HG02588 (cell line): Measurements from ENCODE around the gene ZNF594.
"Not testable (repeated sequence)": the region's sequence is repeated elsewhere in the genome, so short reads cannot be mapped to it uniquely, and the experiment has no call there.

ENCODE experiments used
- ATAC-seq: cut with Tn5 transposase; IDR thresholded peaks from one replicate; pipeline ENCODE4 v1.9.1; 2021; ENCODE audit warnings: mild to moderate bottlenecking, moderate library complexity; ENCODE audit not compliant: unreplicated experiment

ZNF594 gene

GRCh38 chr17:5203178-5203907, 11.7 kb upstream of the ZNF594 start:
- ATAC-seq: no peak

GRCh38 chr17:5201011-5201410, 9.3 kb upstream of the ZNF594 start:
- no peak for ATAC-seq

- ATAC-seq: no peak
These were observed 8.7 kb upstream of the ZNF594 start for GRCh38 chr17:5200360-5200759.

- no peak for ATAC-seq
These were observed 6.8 kb upstream of the ZNF594 start for GRCh38 chr17:5198472-5198871.

- no peak for ATAC-seq
These were observed 2.7 kb upstream of the ZNF594 start for GRCh38 chr17:5194346-5194745.

- no peak for ATAC-seq
These were observed 7.4 kb downstream of the ZNF594 start for GRCh38 chr17:5184288-5184687.

GRCh38 chr17:5183410-5183793, 8.3 kb downstream of the ZNF594 start:
- no peak for ATAC-seq

DNA sequence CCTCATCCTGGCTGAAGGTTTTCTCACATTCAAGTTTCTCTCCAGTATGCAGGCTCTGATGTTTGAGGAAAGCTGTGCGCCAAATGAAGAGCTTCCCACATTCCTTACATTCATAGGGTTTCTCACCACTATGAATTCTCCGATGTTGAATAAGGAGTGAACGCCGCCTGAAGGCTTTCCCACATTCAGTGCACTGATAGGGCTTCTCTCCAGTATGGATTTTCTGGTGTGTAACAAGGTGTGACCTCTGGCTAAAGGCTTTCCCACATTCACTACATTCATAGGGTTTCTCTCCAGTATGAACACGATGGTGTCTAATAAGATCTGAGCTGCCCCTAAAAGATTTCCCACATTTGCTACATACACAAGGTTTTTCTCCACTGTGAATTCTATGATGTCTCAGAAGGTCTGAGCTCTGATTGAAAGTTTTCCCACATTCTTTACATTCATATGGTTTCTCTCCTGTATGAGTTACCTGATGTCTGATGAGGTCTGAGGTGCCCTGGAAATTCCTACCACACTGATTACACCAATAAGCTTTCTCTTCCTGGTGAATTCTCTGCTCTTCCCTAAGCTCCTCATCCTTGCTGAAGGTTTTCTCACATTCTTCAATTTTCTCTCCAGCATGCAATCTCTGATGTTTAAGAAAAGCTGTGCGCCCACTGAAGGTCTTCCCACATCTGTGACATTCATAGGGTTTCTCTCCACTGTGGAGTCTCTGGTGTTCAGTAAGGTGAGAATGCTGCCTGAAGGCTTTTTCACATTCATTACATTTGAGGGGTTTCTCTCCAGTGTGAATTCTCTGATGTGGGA, 8.9 kb downstream of the ZNF594 start:
- ATAC-seq: no peak

DNA sequence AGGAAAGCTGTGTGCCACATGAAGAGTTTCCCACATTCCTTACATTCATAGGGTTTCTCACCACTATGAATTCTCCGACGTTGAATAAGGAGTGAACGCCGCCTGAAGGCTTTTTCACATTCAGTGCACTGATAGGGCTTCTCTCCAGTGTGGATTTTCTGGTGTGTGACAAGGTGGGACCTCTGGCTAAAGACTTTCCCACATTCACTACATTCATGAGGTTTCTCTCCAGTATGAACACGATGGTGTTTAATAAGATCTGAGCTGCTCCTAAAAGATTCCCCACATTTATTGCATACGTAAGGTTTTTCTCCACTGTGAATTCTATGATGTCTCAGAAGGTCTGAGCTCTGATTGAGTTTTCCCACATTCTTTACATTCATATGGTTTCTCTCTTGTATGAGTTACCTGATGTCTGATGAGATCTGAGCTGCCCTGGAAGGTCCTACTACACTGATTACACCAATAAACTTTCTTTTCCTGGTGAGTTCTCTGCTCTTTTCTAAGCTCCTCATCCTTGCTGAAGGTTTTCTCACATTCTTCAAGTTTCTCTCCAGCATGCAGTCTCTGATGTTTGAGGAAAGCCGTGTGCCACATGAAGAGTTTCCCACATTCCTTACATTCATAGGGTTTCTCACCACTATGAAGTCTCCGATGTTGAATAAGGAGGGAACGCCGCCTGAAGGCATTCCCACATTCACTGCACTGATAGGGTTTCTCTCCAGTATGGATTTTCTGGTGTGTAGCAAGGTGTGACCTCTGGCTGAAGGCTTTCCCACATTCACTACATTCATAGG, 10.0 kb downstream of the ZNF594 start:
- ATAC-seq: no peak

GRCh38 chr17:5179003-5179402, 12.7 kb downstream of the ZNF594 start:
- ATAC-seq: no peak

DNA sequence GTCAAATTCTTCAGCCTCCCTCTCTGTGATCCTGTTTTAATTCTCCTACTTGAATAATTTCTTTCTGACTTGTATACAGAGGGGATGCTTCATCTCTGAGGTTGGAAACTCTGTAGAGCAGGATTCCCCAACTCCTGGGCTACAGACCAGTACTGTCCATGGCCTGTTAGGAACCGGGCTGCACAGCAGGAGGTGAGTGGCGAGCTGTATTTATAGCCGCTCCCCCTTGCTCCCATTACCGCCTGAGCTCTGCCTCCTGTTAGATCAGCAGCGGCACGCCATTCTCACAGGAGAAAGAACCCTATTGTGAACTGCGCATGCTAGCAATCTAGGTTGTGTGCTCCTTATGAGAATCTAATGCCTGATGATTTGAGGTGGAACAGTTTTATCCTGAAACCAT, 16.6 kb downstream of the ZNF594 start:
- not testable (repeated sequence) for ATAC-seq

DNA sequence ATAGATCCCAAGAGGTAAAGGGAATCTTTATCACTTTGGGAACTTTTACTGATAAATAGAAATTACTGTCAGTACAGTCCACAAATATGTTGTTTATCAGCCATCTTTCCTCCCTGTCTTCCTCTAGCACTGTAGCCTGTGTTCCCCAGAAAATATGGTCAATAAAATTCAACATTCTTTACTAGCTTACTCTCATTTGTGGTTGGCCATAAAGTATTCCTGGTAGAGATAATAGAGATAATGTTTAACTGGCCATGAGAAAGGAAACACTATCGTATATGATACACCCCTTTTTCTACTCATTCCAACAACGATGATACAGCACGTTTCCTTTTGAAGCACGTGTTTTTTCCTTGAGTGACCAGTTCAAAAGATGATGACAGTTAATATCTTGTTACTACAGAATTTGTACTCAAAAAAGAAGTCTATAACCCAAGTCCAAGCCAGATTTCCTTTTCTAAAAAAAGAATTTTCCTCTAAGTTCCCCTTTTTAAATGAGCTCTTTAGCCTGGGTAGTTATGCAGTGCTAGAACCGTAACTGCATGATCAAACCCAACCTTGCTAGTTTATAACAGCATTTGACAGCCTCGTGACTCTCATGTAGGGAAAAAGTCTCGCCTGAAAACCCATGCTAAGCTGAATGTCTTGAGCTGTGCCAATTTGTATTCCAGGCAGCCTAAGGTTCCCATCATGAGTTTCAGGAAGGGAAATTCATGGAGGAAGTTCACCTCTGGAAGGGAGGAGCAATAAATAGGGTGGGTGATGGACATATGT, 25.7 kb downstream of the ZNF594 start:
- ATAC-seq: not testable (repeated sequence)

GRCh38 chr17:5164436-5164835, 27.2 kb downstream of the ZNF594 start:
- ATAC-seq: no peak

GRCh38 chr17:5161793-5162192, 29.9 kb downstream of the ZNF594 start:
- ATAC-seq: not testable (repeated sequence)

GRCh38 chr17:5160702-5161101, 31.0 kb downstream of the ZNF594 start:
- not testable (repeated sequence) for ATAC-seq

DNA sequence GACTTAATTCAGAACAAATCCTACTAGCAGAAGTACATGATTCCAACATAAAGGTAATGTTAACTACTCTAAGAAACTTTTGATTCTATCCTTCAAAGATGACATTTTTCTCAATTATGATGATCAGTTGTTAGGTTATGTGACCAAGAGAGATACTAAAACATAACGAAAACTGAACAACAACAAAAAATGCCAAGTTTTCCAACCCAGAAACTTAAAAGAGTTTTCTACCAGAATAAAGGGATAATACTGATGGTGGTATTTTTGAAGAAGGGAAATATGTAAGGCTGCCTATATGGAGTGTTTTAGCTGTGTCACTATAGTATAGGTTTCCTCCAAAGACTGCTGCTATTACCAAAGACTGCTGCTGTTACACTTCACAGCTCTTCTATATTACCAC, 45.5 kb downstream of the ZNF594 start:
- not testable (repeated sequence) for ATAC-seq

- not testable (repeated sequence) for ATAC-seq
These were observed 48.8 kb downstream of the ZNF594 start for GRCh38 chr17:5142877-5143276.

DNA sequence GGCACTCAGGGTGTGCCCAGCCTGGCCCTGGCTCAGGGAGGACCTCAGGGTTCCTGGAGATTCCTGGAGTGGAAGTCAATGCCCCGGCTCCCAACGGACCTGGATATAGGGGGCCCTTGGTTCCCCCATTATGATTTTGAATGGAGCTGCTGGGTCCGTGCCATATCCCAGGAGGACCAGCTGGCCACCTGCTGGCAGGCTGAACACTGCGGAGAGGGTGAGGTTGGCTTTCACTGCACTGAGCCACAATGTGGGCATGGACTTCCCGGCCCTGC, 52.3 kb downstream of the ZNF594 start:
- no peak for ATAC-seq

GRCh38 chr17:5138616-5139457, 52.8 kb downstream of the ZNF594 start:
- no peak for ATAC-seq

DNA sequence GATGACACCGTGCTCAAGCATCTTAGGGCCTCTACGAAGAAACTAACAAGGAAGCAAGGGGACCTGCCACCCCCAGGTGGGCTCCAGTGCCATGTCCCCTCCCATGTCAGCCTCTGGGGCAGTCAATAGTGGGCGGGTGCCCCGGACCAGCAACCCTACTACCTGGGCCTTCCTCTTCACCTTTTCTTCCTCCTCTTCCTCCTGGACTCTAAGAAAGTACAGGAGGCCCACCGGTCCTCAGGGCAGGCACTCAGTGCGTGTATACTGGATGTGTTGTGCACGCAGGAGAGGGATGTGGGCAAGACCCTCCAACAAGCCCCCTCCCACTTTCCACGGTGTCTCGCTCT, 53.5 kb downstream of the ZNF594 start:
- ATAC-seq: not testable (repeated sequence)
